Midbrain (tissue), 1 donor: ENCODE results near the gene GSTA4.
"Not testable (repeated sequence)": the region's sequence is repeated elsewhere in the genome, so short reads cannot be mapped to it uniquely, and the experiment has no call there.

Source experiments
- DNase-seq: peaks from one replicate; lab custom pipeline; 2025; lab: John Stamatoyannopoulos, UW

GSTA4 gene

DNA sequence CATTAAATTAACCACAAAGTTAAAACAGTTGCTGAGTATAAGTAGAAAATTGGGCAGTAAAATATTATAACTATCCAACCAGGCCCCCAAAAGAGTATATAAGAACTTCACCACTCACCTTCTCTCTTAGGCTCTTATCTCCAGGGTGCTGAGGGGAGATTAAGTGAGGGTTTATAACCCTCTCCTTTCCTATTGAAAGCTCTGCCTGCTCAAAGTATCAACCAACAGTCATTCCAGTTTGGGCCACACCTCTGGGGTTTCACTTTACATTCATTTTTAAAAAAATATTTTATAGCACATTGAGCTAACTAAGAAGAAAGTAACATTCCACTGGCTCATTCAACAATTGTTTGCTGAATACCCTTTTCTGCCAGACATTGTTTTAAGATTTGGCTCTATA is 22.1 kb downstream of the GSTA4 start:
- no peak for DNase-seq

- DNase-seq, result no peak
Measured at GRCh38 chr6:52969359-52969758, 25.7 kb downstream of the GSTA4 start.

DNA sequence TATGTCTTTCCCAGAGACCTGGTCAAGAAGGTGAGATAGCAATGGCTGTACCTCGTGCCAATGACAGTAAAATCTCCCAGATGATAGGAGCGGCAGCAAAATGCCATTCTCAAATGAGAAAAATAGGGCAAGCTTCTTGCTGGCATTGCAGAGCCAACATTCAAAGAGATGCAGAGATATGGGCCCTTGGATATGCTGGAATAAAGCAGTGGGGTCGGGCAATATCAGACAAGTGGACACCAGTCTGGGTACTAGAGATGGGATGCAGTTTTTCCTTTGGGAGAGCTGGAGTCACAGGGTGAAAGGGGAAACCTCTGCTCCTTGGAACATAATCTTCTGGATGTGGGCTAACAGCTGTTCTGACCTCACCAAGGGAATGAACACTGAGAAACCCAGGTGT is 29.0 kb downstream of the GSTA4 start:
- no peak for DNase-seq

- no peak for DNase-seq
Measured at GRCh38 chr6:52965380-52965779, 29.7 kb downstream of the GSTA4 start.

GRCh38 chr6:52964318-52964717 is 30.8 kb downstream of the GSTA4 start:
- DNase-seq, result no peak

DNA sequence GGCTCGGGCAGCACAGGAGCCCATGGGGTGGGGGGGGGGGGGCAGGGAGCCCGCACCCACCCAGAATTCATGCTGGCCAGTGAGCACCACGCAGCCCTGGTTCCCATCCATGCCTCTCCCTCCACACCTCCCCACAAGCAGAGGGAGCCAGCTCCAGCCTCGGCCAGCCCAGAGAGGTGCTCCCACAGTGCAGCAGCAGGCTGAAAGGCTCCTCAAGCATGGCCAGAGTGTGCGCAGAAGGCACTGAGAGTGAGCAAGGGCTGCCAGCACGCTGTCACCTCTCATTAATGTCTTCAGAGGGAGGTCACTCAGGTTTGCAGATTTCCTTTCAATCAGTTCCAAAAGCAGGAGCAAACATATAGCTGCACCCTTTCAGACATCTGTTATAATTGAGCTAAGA is 32.4 kb downstream of the GSTA4 start:
- no peak for DNase-seq

GRCh38 chr6:52961022-52961421 is 34.1 kb downstream of the GSTA4 start:
- not testable (repeated sequence) for DNase-seq

GRCh38 chr6:52960211-52960610 is 34.9 kb downstream of the GSTA4 start:
- not testable (repeated sequence) for DNase-seq

DNA sequence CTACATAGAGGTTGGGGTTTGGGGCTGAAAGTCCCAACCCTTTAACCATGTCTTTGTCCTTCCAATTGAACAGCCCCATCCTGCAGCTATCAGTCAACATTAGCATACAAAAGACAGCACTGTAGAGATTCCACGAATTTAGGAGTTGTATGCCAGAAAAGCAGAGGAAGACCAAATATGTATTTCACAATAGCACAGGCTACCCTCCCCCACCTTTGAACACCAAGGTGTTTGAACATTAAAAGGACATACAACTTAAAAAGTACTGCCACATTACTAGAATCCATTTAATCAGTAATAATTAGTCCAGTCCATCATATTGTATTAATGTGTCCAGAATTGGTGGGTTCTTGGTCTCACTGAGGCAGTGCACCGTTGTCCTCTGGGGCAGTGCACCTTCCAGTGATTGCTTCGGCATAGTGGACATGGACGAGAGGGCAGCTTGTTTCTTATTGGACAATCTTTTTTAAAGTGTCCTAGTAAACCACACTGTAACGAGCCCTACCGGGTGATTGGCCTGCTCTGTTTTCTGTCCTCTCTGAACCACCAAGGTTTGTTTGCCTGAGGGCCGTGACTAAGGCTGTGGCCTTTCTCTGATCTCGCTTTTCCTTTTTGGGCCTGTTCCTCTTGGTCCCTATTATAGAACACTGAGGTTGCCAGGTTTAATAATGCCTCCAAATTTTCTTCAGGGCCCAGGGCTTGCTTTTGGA is 36.4 kb downstream of the GSTA4 start:
- no peak for DNase-seq

DNA sequence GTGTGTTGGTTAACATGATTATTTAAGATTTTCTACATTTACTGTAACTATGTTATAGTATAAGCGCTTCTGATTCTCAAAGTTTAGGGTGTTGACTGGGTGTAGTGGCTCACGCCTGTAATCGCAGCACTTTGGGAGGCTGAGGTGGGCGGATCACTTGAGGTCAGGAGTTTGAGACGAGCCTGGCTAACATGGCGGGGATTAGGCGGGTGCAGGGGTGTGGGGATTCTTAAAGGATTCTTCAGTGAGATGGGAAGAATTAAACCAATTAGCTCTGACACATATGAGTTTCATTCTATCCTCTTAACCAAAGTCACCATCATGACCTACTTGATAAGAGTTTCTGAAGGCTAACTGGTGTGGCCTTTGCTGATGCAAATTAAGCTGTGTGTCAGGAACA is 39.2 kb downstream of the GSTA4 start:
- DNase-seq, result no peak

DNA sequence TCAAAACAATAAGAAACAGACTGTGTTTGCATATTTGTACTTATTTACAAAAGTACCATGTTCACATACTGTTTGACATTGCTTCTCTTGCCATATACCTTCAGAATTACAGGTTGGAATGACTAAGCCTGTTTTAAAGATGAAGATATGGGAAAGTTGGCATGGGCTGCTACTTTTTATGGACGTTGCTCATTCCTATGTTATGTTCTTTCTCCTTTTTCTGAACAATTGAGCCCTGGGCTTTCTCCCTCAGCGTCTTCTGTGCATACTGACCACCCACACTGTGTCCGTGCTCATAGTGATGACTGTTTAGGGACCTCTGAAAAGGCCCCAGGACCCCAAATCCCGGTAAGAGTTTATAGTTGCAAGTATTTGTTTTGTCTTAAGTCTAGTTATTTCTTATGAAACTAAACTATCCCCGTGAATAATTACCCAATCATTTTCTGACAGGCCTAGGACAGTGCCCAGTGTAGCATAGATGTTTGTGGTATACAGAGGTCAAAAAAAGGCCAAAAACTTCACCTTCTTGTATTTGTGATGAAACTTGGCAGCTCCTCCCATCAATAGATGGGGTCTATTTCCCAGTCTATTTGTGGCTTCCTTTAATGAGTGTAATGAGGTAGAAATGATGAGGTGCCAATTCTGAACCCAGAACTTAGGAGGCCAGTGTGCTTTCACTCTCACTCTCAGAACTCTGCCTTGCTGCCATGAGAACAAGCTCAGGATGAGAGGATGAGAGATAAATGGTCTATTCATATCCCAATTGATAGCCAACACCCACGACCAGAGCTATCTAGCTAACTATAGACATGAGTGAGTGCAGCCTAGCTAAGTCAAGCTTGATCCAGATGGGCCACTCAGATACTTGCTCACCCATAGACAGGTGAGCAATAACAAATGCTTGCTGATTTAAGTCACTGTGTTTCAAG is 40.9 kb downstream of the GSTA4 start:
- DNase-seq, result no peak

DNA sequence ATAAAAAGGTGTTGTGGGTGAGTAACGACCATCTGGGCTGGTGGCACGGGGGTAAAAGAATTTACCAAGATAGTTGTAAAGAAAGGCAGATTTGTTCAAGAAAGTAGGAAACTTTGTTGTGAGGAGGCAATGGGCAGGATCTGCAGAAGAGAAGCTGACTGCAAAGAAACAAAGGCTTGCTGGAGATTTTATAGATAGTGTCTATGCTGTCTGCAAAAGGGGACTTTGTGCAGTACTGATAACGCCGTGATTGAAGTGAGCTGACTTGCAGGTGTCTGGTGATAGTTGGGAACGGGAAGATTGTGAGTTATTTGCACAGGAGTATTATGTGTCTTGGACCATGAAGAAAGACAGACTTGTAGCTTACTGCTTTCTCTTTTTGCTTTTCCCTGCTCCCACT is 48.8 kb downstream of the GSTA4 start:
- no peak for DNase-seq

GRCh38 chr6:52942821-52943220 is 52.3 kb downstream of the GSTA4 start:
- DNase-seq, result not testable (repeated sequence)

GRCh38 chr6:52942221-52942620 is 52.9 kb downstream of the GSTA4 start:
- DNase-seq, result no peak

DNA sequence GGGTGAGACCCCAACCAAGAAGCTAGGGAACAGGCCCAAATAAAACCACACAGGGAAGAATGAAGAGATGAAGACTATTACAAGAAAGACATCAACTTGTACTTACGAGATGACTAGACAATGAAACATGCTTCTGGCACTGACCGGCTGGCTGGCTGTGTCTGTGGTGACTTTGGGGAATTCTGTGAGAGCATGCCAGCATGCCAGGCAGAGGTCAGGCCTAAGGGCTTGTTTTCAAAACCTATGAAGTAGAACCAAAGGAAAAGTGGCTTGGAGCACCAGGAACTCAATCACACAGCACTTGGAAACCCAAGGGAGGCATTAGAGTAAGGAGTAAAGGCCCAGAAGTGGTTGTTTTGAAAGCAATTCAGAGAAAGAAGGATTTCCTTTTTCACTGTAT is 57.2 kb downstream of the GSTA4 start:
- DNase-seq, result no peak

DNA sequence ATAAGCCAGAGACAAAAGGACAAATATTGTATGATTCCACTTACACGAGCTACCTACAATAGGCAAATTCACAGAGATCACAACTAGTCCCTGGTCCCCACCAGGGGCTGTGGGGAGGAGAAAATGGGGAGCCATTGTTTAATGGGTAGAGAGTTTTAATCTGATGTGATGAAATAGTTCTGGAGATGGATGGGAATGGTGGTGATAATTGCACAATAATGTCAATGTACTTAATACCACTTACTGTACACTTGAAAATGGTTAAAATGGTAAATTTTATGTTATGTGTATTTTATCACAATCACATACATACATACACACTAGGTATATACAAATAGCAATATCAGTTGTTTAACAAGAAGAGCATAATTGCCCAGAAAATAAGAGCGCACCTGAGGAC is 61.3 kb downstream of the GSTA4 start:
- DNase-seq, result no peak

DNA sequence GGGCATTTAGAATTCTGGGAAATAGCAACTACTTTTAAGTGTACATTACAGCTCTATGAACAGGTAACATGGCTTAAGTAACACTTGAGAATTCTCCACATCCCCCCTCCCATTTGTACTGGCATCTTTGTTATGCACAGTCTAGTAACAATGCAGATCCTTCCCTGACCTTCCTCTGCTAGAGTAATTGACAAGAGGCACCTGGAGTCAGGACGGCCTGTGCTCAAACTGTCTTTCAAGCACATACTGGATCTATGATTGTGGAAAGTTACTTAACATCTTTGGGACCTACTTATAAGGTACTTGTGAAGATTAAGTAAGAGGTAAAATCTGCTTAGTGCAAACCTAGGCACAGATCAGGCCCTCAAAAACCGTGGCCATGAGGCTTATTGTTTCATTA is 63.7 kb downstream of the GSTA4 start:
- DNase-seq, result no peak

DNA sequence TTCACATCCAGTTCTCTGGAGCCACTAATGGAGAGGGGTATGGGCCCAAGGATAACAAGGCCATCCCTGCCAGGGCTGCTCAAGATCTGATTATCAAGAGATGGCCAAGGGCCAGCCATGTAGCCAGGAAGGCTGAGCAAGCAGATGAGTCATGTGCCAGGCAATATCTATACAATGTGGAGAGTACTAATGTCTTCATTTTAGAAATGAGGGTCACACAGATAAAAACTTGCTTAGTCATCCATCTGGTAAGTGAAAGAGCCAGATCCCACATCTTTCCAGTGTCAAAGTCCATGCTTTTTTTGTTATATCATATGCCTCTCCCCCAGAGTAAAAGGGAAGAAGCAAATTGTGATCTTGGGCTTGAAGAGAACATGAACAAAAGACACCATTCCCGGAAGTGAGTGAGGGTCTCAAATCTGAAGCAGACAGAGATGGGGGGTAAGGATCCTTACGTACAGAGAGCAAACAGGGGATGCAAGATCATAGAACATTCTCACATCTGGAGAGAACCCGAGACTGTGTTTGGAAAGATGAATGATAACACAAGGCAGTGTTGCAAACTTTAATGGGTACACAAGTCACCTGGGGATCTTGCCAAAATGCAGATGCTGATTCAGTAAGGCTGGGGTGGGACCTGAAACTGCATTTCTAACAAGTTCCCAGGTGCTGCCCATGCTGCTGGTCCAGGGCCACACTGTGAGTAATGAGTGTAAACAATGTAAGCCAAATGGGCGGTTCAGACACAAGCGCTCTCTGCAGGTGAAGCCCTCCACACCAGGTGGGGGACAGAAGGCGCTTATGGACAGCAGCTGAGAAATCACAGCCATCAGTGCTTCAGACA is 65.5 kb downstream of the GSTA4 start:
- DNase-seq, result no peak
